ENCODE results near the gene C6orf89. TPM values are rescaled to one million over a fixed set of nuclear protein-coding genes. Genes with fewer than 3 reads are reported as not detected.

Gene C6orf89
- total RNA-seq, 1 experiment from 2014 or later = 40.1 TPM

- intact Hi-C loops (cut with micrococcal nuclease; ENCODE audit: unreplicated experiment) = no loop called here
- BruUV-seq (replicated peaks) = no TSS peak
- ChIA-PET POLR2A (ENCODE audit: unreplicated experiment) (no interaction called here), CTCF (no interaction called here)
- H3K9me3 ChIP-seq (ENCODE audit: insufficient read depth, low read depth) = no peaks in the 10 kb centered on the region
- no peak overlapping the region for H3K4me2 ChIP-seq
- no peak for DNase-seq
- H2AFZ ChIP-seq = no peak overlapping the region
- TF ChIP-seq CTCF (conservative IDR thresholded peaks at IDR 0.05) = no peak
- TF ChIP-seq EZH2 (IDR thresholded peaks at IDR 0.05; ENCODE audit: low read depth) = no peak
- no peaks in the 10 kb centered on the region for H3K9me2 ChIP-seq (ENCODE audit: insufficient read depth)
- H3K36me3 ChIP-seq (ENCODE audit: low read depth) = no peaks in the 10 kb centered on the region
- no peak overlapping the region for H3K27ac ChIP-seq
- peaks cover 6% of the 10 kb centered on the region for H3K79me2 ChIP-seq (ENCODE audit: low read depth)
- no peaks in the 10 kb centered on the region; the same call in 1 of the 2 replicates for H4K20me1 ChIP-seq (ENCODE audit: insufficient read depth)
- no peaks in the 10 kb centered on the region for H3K27me3 ChIP-seq (ENCODE audit: insufficient read depth, low read depth)
- no peaks in the 10 kb centered on the region for H3K4me1 ChIP-seq (replicated peaks; ENCODE audit: insufficient read depth)
- H3F3A ChIP-seq (ENCODE audit: insufficient read depth, low read depth) = peaks cover 3% of the 10 kb centered on the region; the same call in 1 of the 2 replicates
- H3K4me3 ChIP-seq = no peak overlapping the region
These were observed 21.8 kb upstream of the C6orf89 start for GRCh38 chr6:36863670-36864540.

GRCh38 chr6:36865835-36866234 lies 19.9 kb upstream of the C6orf89 start:
- peaks cover 6% of the 10 kb centered on the region for H3K79me2 ChIP-seq (ENCODE audit: low read depth)
- no peak overlapping the region for H3K4me2 ChIP-seq
- CTCF ChIA-PET = no interaction called here

More at GRCh38 chr6:36865835-36866234, 19.9 kb upstream of the C6orf89 start:
- Histone ChIP-seq H3K4me1 (replicated peaks; ENCODE audit: insufficient read depth) (no peaks in the 10 kb centered on the region), H4K20me1 (ENCODE audit: insufficient read depth) (no peaks in the 10 kb centered on the region; the same call in 1 of the 2 replicates), H3K36me3 (ENCODE audit: low read depth) (no peaks in the 10 kb centered on the region), H3K27me3 (ENCODE audit: insufficient read depth, low read depth) (no peaks in the 10 kb centered on the region), H3F3A (ENCODE audit: insufficient read depth, low read depth) (no peaks in the 10 kb centered on the region), H2AFZ (no peak overlapping the region), H3K9me3 (ENCODE audit: insufficient read depth, low read depth) (no peaks in the 10 kb centered on the region), H3K4me3 (no peak overlapping the region), H3K9me2 (ENCODE audit: insufficient read depth) (no peaks in the 10 kb centered on the region), H3K27ac (no peak overlapping the region)
- TF ChIP-seq EZH2 (IDR thresholded peaks at IDR 0.05; ENCODE audit: low read depth) (no peak), CTCF (conservative IDR thresholded peaks at IDR 0.05) (no peak)
- POLR2A ChIA-PET (ENCODE audit: unreplicated experiment) = no interaction called here
- intact Hi-C loops (cut with micrococcal nuclease; ENCODE audit: unreplicated experiment) = no loop called here
- no peak for DNase-seq
- BruUV-seq (replicated peaks) = no TSS peak
